GM18505 (cell line): ENCODE measurements around the gene FTO.

Experiments
- ATAC-seq: cut with Tn5 transposase; IDR thresholded peaks from one replicate; pipeline ENCODE4 v1.9.1; 2021; ENCODE audit not compliant: unreplicated experiment
- POLR2A ChIP-seq: IDR thresholded peaks from 4 replicates; pipeline ENCODE4 v1.6.1; 2011; ENCODE audit warnings: borderline replicate concordance; ENCODE audit not compliant: insufficient read depth, insufficient read length; ENCODE audit errors: extremely low read depth

FTO gene

DNA sequence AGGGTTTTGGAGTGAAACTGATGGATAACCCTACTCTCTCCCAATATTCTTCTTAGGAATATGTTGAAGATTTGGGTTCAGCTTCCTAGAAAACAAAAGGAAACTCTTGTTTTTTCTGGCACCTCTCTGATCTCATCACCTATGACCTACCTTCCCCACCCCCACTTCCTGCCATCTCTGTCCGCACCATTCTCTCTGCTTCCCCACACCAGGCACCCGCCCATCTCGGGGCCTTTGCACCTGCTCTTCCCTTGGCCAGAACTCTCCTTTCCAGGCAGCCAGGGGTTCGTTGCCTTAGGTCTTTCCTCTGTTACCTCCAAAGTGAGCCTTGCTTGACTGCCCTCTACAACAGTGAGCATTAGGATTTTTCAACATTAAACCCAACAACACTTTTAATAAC lies 423.0 kb downstream of the FTO start:
- ATAC-seq: no peak
- TF ChIP-seq POLR2A: no peak

DNA sequence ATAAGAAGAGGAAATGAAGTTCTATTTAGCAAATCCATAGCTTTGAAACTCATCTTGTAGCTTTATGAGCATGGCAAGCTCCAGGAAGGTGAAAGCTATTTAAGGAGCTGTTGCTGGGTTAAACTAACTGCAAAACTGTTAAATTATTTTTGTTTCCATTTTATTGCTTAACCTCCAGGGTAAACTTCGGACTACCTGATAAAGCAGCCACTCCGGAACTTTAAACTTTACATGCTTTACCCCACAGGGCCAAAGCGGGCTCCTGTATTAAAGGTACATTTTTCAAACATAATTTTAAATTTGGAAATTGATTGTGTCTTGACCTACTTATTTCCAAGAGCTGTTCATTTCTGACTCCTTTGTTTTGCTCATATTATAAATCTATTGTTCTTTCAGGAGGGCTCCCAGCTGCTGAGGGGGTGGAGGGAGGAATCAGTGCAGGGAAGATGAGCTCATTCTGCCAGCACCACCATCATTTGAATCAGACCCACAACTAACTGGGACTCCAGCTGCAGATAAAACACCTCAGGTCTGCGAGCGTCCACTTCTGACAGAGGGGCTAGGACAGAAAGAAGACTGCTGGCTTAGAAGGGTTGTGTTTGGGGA lies 424.8 kb downstream of the FTO start:
- no peak for ATAC-seq
- no peak for TF ChIP-seq POLR2A

DNA sequence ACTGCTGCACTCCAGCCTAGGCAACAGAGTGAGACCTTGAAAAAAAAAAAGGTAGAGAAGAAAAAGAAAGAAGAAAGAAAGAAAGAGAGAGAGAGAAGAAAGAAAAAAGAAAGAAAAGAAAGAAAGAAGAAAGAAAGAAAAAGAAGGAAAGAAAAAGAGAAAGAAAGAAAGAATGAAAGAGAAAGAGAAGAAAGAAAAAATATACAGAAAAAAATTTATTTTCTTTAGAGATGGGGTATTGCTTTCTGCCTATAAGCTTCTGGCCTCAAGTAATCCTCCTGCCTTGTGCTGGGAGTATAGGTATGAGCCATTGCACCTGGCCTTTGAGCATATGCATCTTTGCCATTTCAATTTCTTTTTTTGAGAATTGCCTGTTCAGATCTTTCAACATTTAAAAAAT lies 425.9 kb downstream of the FTO start:
- ATAC-seq: no peak
- TF ChIP-seq POLR2A: no peak

DNA sequence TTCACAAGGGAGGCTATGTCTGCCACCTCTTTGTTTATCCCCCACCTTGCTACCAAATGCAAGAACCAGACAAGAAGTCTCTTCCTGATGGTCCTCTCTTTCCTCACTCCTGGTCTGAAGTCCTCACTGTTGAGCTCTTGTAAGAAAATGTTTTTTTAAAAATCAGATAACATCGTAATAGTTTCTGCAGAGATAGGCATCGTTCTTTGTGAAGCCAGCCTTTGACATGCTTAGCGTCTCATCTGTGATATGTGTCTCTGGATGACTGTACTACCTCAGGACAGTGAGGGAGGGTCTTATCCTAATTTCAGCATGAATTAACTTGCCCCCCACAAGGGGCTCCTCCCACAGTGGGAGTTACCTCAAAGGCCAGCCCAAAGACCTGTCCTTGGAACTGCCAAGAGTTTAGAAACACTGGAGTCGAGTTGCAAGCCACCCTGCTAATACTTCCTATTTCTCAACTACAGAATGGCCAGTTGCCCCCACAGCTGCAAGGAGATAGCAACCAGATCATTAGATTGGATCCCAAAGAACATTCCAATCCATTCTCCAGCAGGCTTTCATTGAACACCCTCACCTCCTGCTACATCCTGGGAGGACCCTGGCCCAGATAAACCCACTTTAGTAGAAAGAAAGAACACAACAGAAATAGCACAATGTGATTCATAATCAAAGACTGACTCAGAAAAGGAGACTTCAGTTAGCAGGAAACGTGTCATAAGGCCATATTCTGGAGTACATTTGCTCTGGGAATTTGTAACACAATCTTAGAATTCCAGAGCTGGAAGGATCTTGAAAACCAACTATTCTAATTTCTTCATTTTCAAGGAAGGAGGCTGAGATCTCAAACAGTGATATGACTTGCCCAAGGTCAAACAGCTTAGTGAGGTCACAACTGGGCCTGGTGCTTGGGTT lies 431.7 kb downstream of the FTO start:
- ATAC-seq: no peak
- TF ChIP-seq POLR2A: no peak

DNA sequence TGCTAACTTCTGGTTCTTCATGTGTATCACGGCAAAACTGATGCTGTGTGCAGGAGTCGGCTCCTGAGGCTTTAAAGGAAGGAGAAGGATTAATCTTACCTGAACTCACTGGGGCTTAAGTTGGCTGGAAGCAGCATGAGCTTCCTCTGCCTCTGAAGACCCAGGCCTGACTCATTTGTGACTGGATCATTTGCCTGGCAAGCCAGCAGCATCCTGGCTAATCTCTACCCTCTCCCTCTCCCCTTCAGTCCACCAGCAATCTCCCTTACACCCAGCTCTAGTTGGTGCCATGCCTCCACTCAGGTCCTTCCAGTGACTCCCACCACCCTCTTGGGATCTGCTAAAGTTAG lies 432.3 kb downstream of the FTO start:
- ATAC-seq: no peak

DNA sequence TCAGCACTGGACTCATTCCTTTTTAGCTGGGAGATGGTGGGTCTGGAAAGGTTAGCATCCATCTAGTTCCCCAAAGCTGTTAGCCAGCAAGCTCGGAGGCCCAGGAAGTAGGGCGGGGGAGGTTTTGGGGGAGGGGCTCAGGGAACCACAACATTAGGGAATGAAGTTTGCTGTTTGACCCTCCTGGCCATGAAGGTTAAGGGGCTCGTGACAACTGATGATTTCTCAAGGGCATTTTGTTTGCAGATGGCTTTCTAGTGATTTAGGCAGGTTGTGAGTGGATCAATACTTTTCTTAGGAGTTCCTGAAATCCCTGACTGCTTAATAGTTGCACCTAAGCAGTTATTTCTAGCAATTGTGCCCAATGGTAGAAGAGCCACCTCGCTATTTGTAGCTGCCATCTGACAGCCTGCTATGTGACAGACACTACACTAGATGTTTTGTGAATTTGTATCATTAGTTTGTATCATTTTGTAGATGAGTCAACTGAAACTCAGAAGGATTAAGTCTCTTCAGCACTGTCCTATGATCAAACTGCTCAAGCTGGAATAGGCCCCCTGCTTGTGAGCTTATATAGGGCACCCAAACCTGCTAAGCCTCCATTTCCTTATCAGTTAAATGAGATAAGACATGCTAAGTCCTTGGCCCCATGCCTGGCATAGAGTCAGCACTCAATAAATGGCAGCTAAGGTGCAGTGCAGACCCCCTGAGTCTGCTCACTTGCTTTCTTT lies 436.3 kb downstream of the FTO start:
- TF ChIP-seq POLR2A: no peak
- ATAC-seq: no peak

More for the DNA sequence above, 432.3 kb downstream of the FTO start:
- TF ChIP-seq POLR2A: no peak

DNA sequence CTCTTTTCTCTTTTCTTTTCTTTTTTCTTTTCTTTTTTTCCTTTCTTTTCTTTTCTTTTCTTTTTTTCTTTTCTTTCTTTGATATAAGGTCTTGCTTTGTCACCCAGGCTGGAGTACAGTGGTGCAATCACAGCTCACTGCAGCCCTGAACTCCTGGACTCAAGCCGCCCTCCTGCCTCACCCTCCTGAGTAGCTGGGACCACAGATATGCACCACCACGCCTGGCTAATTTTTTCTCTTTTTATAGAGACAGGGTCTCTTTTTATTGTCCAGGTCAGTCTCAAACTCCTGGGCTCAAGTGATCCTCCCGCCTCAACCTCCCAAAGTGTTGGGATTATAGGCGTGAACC lies 436.8 kb downstream of the FTO start:
- ATAC-seq: no peak
- TF ChIP-seq POLR2A: no peak

DNA sequence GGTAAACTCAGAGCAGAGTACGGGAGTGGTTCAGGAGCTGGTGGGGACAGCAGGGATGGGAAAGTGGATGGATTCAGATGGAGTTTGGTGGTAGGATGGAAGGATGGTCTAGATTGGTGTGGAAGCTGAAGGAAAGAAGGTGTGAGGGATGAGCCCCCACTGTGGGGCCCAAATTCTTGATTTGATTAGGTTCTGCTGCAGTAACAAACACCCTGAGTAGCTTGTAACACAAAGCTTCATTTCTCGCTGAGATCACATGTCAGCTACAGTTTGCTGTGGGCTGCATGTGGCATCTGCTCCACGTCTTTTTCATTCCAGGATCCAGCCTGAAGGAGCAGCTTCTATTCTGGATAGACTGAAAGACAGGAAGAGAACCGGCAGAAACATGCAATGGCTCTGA lies 438.8 kb downstream of the FTO start:
- ATAC-seq: no peak
- no peak for TF ChIP-seq POLR2A

DNA sequence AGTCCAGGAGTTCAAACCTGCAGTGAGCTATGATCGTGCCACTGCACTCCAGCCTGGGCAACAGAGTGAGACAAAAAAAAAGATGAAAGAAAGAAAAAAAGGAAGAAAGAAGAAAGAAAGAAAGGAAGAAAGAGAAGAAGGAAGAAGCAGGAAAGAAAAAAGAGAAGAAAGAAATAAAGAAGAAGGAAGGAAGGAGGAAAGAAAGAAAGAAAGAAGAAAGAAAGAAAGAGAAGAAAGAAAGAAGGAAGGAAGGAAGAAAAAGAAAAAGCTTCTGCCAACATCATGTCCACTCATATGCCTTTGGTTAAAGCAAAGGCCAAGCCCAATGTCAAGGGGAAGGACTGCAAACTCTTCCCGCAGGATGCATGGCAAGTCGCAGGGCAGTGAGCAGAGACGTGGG lies 439.5 kb downstream of the FTO start:
- TF ChIP-seq POLR2A: no peak
- ATAC-seq: no peak

DNA sequence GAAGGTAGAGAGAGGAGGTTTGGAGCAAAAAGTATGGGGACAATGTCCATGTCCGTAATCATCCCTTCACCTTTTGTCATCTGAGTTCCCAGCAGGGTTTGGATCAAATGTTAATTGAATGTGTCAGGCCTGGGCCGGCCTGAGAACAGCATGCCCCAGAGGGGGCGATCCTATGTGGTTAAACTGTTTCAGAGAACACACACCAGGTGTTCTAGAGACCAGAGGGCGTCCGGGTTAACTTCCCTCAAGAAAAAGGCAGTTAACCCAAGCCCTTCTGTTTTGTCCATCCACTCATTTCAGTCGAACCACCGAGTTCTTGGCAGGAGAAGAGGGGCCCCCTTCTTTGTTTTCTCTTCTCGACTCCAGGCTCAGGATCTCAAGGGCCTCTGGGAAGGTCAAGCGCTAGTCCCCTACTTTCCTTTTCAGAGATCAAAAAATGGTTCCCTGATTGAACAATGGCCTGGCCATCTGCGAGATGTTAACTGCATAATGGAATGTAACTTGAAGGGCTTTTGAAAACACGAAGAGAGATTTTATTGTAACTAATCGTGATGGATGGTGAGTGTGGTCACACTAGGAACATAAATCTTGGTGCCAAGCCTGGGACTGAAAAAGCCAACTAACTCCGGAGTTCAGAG lies 440.1 kb downstream of the FTO start:
- TF ChIP-seq POLR2A: no peak
- ATAC-seq: no peak

DNA sequence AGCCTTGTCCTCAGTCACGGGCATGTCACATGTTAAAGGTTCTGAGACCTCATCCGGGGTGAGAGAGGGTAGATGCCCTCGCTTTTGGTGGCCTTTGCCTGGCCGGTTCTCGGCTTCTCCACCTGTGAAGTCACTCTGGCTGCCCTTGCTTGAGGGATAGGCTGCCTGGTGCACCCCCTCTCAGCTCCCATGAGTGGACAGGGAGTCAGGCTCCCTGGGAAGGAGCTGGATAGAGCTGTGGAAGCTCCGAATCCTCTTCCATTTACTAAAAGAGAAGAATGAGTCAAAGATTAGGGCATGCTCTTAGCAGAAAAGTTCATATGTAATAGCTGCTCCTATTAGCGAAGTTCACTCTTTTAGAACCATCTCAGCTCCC lies 440.6 kb downstream of the FTO start:
- TF ChIP-seq POLR2A: no peak
- no peak for ATAC-seq

DNA sequence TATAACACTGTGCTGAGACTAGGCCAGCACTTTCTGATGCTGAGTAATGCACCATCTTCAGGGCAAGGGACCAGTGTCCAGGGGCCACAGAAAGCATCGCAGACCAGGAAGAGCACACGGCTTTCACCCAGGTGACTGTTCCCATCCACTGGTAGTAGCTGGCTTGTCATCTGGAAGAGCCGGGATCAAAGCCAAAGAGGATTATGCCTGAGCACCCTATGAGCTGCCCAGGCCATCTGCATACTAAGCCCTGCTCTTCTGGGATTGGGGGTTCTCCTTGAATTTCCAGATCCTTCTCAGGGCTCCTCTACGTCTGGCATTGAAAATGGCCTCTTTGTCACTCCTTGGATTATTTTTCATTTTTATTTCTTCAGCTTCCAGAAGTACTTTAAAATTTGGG lies 441.9 kb downstream of the FTO start:
- no peak for TF ChIP-seq POLR2A
- no peak for ATAC-seq

DNA sequence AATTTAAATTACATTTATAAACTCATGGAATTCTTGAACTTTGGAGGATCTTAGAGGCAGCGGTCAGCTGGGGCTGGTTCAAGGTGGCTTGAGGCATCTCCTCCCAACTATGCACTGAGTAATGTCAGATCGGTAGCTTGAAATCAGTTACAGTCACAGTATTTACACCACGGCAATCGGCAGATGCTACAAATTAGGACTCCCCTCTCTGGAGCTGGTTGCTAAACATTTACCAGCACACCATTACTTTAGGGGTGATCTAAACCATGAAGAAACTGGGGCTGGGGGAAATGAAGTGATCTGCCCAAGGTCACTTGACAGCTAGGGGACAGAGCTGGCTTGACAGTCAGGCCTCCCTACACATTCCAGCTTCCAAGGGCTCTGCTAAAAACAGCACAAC lies 445.0 kb downstream of the FTO start:
- no peak for TF ChIP-seq POLR2A
- no peak for ATAC-seq

DNA sequence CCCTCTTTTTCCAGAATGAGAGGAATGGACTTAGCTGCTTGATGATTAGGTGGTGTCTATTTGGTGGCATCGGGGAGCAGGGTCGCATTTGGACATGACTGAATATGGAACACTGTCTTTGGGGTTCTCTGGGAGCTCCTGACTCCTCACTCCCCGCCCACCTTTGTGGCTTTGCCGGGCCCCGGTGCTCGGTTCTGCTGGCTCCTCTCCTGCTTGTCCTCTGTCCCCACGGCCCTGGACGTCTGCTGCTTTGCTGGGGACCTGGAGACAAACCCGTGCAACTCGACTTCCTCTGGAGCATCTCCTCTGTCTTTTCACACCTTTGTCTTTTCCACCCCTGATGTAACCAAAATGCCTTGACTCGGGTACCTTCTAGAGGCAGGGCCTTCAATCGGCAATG lies 446.9 kb downstream of the FTO start:
- TF ChIP-seq POLR2A: no peak
- ATAC-seq: no peak
